ENCODE data around the gene CNTNAP2.
"Not testable (repeated sequence)": the region's sequence is repeated elsewhere in the genome, so short reads cannot be mapped to it uniquely, and the experiment has no call there.

CNTNAP2 gene

DNA sequence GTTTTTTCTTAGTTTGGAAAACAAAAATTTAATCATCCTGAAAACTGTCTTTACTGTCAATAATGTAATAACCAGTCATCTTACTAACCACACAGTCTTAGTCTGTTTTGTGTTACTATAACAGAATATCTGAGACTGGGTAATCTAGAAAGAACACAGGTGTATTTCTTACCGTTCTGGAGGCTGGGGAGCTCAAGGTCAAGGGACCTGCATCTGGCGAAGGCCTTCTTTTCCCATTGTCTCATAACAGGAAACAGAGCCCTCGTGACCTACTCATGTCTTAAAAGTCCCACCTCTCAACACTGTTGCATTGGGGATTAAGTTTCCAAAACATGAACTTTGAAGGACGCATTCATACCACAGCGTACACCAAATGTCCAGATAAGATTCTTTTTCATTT is 932.3 kb downstream of the CNTNAP2 start:
- no peak for DNase-seq

DNA sequence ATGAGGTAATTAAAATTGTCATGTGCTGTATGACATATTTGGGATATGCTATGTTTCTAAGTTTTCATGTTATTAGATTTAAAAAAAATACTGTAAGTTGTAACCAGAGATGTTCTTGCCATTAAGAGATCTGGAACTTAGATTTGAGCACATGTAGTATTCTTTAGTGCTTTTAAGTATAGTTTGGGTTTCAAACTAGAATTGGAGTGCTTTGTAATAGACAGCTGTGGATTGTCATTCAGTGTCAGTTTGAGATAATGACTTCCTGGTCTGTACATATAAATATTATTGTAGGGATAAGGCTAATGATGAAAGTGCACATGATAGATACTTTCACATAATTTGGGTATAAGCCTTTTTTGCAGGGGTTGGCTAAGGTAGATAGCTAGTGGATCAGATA is 936.2 kb downstream of the CNTNAP2 start:
- no peak for DNase-seq

DNA sequence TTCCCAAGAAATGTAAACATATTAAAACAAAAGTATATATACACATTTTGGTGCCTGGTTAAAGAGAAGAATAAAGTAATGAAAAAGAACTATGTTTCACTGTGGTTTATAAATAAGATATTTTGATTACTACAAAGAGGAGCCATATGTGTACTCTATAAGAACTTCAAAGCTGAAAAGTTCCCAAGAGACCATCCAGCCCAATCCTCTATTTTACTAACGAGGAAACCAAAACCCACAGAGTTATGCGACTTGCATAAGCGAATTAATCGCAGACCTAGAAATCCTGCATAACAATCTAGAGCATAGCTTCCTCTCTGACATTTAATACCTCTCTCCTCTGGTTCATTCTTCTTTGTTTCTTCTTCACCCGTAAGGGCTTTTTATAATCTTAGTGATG is 937.1 kb downstream of the CNTNAP2 start:
- no peak for DNase-seq

DNA sequence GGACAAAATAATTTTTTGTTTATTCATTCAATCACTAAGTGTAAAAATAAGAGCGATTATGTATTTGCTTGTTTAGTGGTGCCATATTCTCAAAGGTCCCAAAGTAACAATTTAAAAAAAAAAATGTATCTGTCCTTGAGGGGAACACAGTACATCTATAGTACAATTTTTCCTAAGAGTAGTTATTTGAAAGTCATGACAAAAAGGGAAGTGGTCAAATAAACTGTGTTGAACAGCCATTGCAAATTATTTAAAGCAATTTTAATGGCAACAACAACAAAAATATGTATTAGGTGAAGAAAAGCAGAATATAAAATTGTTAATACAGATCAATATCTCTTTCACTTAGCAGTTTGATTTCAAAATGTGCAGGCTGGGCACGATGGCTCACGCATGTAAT is 943.5 kb downstream of the CNTNAP2 start:
- DNase-seq, result no peak

DNA sequence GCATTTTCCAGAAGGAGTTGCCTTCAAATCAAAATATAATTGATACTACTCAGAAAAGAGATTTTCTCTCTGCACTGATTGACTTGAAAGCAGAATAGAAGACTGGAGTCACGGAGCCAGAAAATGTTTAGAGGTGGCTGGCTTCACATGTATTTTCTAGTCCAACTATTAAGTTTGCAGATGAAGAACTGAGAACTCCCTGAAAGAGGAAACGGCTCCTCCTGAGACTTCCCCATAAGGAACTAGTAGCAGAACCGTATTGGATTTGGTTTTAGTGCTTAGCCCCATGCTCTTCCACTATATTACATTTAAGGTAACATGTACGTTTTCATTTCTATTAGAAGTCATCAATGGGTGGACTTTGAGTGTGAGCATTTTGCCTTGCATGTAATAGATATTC is 946.3 kb downstream of the CNTNAP2 start:
- DNase-seq, result no peak

DNA sequence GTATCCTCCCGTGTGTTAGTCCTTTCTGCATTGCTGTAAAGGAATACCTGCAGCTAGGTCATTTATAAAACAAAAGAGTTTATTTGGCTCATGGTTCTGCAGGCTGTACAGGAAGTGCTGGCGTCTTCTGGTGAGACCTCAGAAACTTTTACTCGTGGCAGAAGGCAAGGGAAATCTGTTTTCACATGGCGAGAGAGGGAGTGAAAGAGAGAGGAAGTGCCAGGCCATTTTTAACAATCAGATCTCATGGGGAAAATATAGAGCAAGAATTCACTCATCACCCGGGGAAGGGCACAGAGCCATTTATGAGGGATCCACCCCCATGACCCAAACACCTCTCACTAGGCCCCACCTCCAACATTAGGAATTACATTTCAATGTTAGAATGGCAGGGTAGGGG is 952.2 kb downstream of the CNTNAP2 start:
- DNase-seq, result no peak

DNA sequence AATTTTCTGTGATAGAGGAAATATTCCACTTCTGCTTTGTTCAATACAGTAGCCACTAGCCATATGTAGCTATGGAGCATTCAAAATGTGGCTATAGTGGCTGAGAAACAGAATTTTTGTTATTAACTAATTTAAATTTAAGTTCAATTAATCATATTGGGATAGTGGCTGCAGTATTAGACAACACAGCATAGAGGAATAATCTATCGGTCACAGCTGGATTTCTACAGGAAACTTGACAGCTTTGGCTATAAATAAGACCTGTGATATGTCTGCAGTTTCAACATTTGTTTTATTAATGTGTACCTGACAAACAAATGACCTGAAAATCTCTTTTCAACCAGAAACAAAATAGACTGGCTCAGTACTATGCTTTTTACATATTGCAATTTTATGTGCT is 953.2 kb downstream of the CNTNAP2 start:
- no peak for DNase-seq

DNA sequence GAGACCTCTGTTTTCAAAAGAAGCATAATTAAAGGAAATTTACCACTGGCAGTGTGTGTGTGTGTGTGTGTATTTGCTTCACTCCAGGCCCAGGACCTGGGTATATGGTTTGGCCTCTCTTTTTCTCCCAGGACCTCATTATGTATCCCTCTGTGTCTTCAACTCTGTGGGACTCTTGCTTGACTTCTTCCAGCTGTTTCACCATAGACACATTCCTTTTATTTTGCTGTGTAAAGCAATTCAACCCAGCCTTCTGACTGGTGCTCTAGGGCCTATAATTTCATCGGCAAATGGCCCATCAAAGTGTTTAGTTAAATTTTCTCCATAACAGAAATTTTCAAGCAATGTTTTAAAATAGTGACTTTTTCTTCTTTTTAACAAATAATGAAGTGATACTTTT is 954.3 kb downstream of the CNTNAP2 start:
- DNase-seq, result no peak

DNA sequence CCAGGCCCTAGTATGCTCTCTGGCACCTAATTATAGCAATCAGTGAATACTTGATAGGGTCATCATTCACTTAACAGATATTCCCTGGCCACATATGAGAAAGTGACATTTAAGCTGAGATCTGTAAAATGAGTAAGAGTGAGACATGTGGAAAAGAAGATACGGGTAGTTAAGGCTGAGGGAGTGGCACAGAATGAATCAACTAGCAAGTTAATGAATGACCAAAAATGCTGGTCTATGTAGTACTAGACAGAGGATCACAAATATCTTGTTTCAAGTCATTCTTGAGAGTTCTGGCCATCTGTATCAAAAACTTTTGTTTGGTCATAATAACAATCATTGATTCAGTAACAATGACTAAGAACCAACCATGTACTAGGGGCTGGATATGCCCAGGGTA is 954.9 kb downstream of the CNTNAP2 start:
- no peak for DNase-seq

DNA sequence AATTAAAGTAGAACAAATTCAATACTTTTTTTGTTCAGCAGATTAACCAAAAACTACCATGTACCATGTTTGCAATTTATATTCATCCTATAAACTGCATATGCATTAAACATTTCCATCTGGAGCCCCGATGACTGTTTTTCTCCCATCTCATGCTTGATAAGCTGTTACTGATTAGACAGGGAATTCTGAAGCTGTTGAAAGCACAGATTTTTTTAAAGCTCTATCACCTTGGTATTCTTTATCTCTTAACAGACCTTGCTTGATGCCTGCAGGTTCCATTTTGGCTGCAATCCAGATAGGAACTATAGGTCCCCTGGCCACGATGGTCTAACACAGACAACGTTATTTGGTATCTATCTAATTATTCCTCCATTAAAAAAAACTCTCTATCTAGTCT is 961.7 kb downstream of the CNTNAP2 start:
- DNase-seq, result no peak

DNA sequence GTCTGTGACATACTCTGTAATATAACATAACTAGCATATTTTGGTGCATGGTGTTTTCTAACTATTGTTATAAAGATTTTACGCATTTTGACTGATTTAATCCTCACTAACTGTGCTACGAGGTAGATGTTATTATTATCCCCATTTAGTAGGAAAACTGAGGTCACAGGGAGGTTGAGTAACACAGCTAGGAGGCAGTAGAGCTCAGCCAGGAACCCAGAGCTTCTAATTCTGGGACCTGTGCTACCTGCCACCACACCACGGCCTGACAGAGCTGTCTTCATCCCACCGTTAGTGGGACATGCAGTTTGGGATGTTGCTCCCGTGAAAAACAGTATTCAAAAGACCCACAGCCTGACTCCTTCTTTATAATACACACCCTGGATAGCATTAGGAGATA is 962.5 kb downstream of the CNTNAP2 start:
- DNase-seq, result no peak

DNA sequence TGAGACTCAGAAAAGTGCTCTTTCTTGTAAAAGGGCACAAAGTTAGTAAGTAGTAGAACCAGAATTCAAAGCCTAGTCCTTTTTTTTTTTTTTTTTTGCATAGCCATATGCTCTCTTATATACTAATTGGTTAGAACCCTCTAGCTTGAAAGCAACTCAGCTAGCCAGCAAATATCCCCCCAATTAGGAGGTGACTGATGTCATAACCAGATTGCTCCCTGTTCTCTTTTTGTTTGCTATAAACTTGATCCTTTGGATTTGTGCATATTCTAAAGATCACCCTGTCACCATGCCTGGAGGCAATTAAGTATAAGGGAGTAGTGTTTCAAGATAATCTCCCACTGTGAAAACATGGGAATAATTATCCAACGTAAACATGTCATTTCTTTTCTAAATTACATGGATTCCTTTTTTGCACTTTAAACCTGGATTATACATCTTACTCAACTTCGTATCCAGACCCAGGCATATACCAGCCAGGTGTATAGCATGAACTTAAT is 963.4 kb downstream of the CNTNAP2 start:
- DNase-seq, result no peak

DNA sequence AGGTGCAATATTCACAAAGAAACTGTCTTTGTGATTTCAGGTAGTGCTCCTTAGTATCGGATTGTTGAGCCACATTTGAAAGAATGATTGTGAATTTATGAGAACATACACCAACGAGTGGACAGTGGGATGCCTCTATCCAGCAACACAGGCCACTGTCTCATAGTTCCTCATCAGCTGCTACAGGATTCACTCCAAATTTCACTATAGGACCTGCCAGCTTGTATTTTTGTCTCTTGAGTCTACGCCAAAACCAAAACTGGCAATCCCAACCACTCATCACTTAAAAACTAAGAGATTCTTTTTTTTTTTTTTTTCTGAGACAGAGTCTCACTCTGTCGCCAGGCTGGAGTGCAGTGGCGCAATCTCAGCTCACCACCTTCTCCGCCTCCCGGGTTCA is 964.5 kb downstream of the CNTNAP2 start:
- no peak for DNase-seq

DNA sequence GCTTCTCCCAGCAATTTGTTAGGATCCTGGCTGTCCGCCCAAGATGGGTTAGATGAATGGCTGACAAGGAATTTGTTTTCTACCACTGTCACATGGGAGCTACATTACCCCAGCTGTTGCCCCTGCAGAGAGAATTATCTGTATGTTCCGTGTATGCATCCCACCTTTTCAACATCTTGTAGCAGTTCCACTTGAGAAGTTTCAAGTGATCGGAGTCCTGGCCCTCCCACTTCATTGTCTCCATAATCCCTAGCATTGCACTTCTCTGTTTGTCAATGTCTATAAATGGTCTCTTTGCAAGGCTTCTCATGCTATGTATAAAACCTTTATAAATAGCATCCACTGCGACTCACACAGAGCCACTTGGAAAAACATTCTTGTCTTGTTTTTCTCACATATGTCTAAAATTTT is 972.5 kb downstream of the CNTNAP2 start:
- DNase-seq, result no peak

DNA sequence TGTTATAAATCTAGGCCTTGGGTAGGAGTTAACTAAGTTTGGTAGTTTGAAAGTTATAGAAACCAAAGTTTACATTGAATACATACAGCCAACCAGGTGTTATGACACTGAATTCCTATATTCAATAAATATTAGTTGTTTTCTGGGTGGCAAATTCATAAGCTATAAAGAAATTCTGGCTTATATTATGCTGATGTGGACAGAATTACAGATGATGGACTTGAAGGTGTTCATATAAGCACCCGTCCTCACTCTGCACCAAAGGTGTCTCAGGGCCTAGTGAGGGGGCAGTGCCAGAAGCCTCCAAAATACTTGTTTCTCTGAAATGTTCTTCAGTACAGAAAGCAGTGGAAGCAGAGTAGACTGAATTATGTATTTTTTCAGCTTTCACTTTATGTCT is 973.0 kb downstream of the CNTNAP2 start:
- no peak for DNase-seq

DNA sequence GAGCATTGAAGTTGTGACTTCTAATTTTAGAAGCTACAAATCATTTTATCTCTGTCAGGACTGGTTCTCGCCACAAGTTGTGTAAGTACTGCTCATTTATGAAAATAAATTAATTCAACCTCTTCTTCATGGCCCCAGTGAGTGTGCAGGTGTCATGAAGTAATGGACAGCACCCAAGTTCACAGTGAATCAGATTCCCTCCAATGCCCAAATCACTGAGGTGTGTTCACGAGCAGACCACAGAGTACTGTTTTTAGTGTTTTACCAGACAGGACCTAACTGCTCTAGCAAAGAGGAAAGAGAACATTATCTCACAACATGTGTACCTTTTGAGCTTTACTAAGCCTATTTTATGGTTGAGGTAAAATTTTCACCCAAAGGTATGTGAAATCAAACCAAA is 980.0 kb downstream of the CNTNAP2 start:
- no peak for DNase-seq

DNA sequence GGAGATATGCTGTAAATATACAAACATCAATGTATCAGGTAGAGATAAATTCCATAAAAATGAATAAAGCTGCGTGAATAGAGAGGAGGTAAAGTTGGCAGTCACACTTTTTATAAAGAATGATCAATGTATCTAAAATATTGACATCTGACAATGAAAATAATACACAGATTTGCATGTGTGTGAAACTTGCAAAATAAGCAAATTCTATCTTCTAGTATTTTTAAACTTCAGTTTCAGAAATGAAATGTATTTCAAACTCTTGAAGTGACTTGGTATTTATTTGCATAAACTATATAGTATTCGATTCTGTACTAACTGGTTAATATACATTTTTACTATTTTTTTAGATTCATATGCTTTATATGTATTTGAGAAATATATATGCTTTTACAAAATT is 986.6 kb downstream of the CNTNAP2 start:
- DNase-seq, result no peak

DNA sequence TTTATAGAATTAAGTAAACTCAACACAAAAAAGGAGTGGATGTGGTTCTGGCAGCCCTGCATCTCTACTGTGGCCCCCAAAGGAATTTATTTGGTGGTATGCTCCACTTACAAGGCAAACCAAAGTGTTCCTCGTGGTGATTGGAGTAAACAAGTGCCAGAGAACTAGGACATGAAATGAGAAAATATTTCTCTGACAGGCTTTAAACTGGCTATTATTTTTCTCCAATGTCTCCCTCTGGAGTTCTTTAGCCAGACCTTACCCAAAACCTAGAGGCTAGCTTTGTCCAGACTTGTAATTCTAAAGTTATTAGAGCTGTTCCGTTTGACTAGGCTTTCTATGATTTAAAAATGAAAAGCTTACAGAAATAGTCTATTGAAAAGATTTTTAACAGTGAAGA is 990.1 kb downstream of the CNTNAP2 start:
- DNase-seq, result no peak

DNA sequence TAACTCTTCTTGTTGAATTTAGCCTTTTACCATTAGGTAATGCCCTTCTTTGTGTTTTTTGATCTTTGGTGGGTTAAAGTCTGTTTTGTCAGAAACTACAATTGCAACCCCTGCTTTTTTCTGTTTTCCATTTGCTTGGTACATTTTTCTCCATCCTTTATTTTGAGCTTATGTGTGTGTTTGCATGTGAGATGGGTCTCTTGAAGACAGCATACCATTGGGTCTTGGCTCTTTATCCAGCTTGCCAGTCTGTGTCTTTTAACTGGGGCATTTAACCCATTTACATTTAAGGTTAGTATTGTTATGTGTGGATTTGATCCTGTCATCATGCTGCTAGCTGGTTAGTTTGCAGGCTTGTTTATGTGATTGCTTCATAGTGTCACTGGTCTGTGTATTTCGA is 997.9 kb downstream of the CNTNAP2 start:
- DNase-seq, result not testable (repeated sequence)

DNA sequence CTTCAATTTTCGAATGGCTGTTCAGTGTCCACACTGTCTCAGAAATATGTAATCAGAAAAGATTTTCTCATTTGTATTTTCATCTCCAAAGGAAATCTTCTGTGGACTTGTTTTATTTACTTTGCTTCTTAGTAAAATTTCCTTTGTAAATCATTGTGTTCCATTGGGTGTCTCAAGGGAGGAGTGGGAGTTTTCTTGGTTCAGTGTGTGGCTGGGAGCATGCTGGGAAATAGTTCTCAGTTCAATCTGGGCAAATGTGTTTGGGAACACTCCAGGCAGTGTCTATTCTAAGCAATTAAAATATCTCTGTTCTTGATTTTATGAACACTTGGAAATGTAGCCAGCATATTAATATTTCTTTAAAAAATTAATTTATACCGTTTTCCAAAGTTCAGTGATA is 1019.8 kb downstream of the CNTNAP2 start:
- DNase-seq, result no peak

DNA sequence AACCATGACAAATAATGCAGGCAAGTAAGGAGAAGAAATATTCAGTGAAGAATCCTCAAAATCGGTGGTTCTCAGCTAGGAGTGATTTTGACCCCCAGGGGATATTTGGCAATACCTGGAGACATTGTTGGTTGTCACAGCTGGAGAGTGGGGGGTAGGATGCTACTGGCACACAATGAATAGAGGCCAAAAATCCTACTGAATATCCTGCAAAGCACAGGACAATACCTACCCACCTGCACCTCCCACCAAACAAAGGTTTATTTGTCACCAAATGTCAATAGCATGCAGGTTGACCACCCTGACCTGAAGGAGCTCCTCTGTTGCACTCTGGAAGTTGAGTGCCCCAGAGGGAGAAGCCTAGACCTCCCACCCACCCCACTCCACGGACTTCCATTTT is 1028.6 kb downstream of the CNTNAP2 start:
- DNase-seq, result no peak

DNA sequence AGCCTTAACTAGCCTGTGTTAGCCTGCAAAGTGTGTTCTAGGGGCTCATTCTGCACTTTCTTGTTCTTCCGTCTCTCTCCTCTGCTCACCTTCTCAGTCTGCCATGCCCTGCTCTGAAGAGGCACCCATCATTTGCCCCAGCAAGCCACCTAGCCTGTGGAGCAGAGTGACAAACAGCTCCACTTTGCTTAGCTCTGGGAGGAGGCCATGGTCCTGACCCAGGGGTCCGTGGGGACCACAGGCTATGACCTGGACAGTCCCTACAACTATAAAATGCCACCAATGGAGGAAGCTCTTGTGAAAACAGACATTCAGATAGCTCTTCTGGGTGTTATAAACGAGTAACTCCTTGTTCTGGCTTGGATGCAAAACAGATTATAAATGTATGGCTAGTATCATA is 1029.6 kb downstream of the CNTNAP2 start:
- no peak for DNase-seq

DNA sequence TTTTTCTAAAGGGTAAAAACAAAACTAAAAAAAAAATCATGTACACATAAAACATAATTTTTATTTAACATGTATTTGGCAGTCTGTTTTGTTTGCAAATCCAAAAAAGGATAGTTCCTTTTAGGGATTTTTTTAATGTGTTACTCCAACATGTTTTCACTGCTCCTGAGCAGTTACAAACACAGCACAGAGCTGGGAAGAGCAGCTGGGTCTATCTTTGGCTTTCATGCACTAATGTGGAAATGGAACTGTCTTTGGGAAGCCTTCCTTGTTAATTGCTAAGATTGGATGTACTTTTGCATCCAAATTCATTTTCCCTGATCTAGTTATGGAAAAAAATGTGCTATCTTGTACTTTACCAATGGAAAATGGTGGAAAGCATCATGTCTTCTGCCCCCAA is 1035.1 kb downstream of the CNTNAP2 start:
- no peak for DNase-seq

DNA sequence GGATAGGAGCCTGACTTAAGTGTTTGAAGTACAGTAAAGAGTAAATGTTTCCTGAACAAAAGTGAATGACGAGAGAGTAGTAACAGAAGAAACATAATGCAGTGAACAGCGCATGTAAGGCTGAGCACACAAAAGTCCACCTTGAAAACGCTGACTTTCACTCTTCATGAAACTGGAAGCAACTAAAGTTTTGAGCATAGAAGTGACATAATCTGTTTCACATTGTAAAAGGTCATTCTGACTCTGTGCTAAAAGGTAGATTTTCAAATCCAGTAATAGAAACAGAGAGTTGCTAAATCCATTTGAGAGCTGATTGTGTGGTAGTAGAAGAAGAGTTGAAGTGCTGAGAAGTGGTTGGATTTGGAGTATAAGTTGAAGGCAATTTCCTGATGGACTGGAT is 1037.0 kb downstream of the CNTNAP2 start:
- DNase-seq, result no peak

DNA sequence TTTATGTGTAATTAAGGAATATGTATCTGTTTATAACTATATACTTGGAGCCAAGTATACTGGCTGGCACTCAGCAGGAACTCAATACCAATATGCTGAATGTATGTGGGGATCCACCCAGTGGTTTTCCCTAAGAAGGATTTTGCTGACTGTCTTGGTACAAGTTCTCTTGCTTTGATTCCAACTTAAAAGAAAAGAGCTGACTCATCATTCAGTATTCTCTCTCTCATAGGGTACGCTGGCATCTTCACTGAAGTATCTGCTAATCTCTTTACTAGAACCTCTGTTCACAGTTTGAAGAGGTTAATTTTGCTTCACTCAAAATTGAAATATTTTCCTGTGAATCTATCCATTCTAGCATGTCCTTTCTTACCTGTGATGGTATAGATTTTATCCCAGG is 1044.8 kb downstream of the CNTNAP2 start:
- no peak for DNase-seq

DNA sequence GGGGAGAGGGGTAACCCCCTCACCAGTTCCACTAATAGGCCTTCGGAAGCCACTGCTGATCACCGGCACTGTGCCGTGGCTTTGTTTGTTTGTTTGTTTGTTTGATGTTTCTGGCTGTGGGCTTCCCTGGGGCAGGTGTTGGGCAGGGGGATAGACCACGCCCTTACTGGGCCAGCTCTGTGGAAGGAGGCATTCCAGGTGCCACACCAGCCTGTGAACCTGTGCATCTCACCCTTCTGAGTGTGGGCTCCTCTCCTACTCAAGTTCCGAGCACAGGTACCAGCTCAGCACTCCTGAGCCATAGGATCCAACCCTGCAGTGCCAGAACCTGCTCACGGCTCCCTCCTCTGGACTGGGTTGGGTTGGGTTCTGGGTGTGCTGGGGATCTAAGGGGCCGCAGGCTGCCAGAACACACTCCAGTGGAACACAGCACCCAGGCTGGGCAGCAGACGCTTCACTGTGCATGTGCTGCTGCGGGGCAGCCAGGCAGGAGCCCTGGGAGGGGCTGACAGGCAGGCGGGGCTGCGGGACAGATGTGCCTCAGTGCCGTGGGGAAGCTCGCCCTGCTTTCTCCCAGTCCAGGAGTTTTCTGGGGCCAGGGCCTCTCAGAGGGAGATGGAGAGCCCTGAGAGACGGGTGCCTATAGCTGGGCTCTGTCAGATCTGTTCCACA is 1053.9 kb downstream of the CNTNAP2 start:
- no peak for DNase-seq

All from CD4-positive, alpha-beta T cell treated with Interleukin-4 for 4 hours (primary cell).